ENCODE results near the gene ZDHHC24. TPM values are rescaled to one million over a fixed set of nuclear protein-coding genes. Genes with fewer than 3 reads are reported as not detected.
A peak's percentile ranks its signal among the peaks of the same experiment; 100 is the strongest.

Gene ZDHHC24
- total and polyA plus RNA-seq, 2 experiments from 2014 or later: 5.6 to 13.1 TPM

GRCh38 chr11:66579017-66579606 lies 33.3 kb upstream of the ZDHHC24 start (continued):
- TF ChIP-seq ZNF462 (CRISPR knock-in tag; IDR thresholded peaks at IDR 0.05) (no peak), EZH2 (IDR thresholded peaks at IDR 0.05; ENCODE audit: low read depth, unreplicated experiment) (no peak)

- H3K79me2 ChIP-seq (replicated peaks; ENCODE audit: insufficient read depth): no peaks in the 10 kb centered on the region
- H3K4me1 ChIP-seq (ENCODE audit: insufficient read depth): peaks cover 23% of the 10 kb centered on the region
- ATAC-seq (no peak), DNase-seq (ENCODE audit: low spot score) (peak; percentile 33)
- H3K36me3 Mint-ChIP-seq (ENCODE audit: low read depth): peaks cover 32% of the 10 kb centered on the region
- no peak overlapping the region for H2AFZ ChIP-seq
- H3K27me3 ChIP-seq (ENCODE audit: insufficient read depth): peaks cover 6% of the 10 kb centered on the region; the same call in 1 of the 2 replicates
- H3K27ac ChIP-seq (ENCODE audit: low read depth): peak overlapping the region; percentile 92
- H3K27ac Mint-ChIP-seq: 0 out of 2 replicates have a peak overlapping the region, but pooled peaks have one; percentile 26
- peak overlapping the region; percentile 40; the same call in 1 of the 2 replicates for H3K4me2 ChIP-seq
- H3K9me3 Mint-ChIP-seq: peaks cover 40% of the 10 kb centered on the region
- TF ChIP-seq ZNF462 (CRISPR knock-in tag; IDR thresholded peaks at IDR 0.05): no peak
- no peak for TF ChIP-seq ZNF331 (CRISPR knock-in tag; IDR thresholded peaks at IDR 0.05; ENCODE audit: low read depth)
- TF ChIP-seq STAT1 (IDR thresholded peaks at IDR 0.05; ENCODE audit: unreplicated experiment): no peak
- no peak for TF ChIP-seq CREB1 (CRISPR knock-in tag; IDR thresholded peaks at IDR 0.05; ENCODE audit: low read depth)
- TF ChIP-seq JUNB (IDR thresholded peaks at IDR 0.05; ENCODE audit: unreplicated experiment): no peak
- no peak overlapping the region for H3K4me3 ChIP-seq
- peaks cover 11% of the 10 kb centered on the region; the same call in 1 of the 2 replicates for H3F3A ChIP-seq (replicated peaks; ENCODE audit: low read depth)
- H3K36me3 ChIP-seq (ENCODE audit: insufficient read depth): no peaks in the 10 kb centered on the region
- no peaks in the 10 kb centered on the region for H4K20me1 ChIP-seq (replicated peaks; ENCODE audit: insufficient read depth)
- no peaks in the 10 kb centered on the region for H3K9me2 ChIP-seq (ENCODE audit: insufficient read depth)
- peaks cover 20% of the 10 kb centered on the region for H3K27me3 Mint-ChIP-seq (ENCODE audit: insufficient read depth, low read depth, poor library complexity)
- H3K4me1 Mint-ChIP-seq: peaks cover 21% of the 10 kb centered on the region
- H3K4me3 Mint-ChIP-seq: no peak overlapping the region
Observed at GRCh38 chr11:66570850-66571180, 25.0 kb upstream of the ZDHHC24 start.
